ENCODE measurements around the gene ACVR1.

Gene ACVR1

GRCh38 chr2:157841485-157841884 lies 34.6 kb downstream of the ACVR1 start:
- Histone ChIP-seq H3K36me3 (ENCODE audit: control insufficient read depth, low read length) (no peaks in the 10 kb centered on the region), H3K79me2 (ENCODE audit: control insufficient read depth, low read length) (no peaks in the 10 kb centered on the region), H3K4me2 (ENCODE audit: low read length) (no peak overlapping the region), H3F3A (ENCODE audit: control insufficient read depth, insufficient read depth) (no peaks in the 10 kb centered on the region), H4K20me1 (ENCODE audit: control insufficient read depth, insufficient read depth, low read depth, low read length) (no peaks in the 10 kb centered on the region), H3K27ac (ENCODE audit: low read depth, low read length) (no peak overlapping the region), H3K27me3 (ENCODE audit: control insufficient read depth, low read length) (no peaks in the 10 kb centered on the region), H3K4me1 (ENCODE audit: control insufficient read depth, low read length) (no peaks in the 10 kb centered on the region), H3K9me3 (ENCODE audit: control insufficient read depth, insufficient read depth, low read length) (no peaks in the 10 kb centered on the region), H3K4me3 (ENCODE audit: low read length) (no peak overlapping the region), H3K9me2 (replicated peaks; ENCODE audit: control insufficient read depth, low read length) (no peaks in the 10 kb centered on the region)
- TF ChIP-seq EZH2phosphoT487 (IDR thresholded peaks at IDR 0.05; ENCODE audit: borderline replicate concordance, low read length) = no peak
- TF ChIP-seq, protein P1, sequence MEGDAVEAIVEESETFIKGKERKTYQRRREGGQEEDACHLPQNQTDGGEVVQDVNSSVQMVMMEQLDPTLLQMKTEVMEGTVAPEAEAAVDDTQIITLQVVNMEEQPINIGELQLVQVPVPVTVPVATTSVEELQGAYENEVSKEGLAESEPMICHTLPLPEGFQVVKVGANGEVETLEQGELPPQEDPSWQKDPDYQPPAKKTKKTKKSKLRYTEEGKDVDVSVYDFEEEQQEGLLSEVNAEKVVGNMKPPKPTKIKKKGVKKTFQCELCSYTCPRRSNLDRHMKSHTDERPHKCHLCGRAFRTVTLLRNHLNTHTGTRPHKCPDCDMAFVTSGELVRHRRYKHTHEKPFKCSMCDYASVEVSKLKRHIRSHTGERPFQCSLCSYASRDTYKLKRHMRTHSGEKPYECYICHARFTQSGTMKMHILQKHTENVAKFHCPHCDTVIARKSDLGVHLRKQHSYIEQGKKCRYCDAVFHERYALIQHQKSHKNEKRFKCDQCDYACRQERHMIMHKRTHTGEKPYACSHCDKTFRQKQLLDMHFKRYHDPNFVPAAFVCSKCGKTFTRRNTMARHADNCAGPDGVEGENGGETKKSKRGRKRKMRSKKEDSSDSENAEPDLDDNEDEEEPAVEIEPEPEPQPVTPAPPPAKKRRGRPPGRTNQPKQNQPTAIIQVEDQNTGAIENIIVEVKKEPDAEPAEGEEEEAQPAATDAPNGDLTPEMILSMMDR (IDR thresholded peaks at IDR 0.05; ENCODE audit: low read depth, low read length, poor library complexity, severe bottlenecking) = no peak

DNA sequence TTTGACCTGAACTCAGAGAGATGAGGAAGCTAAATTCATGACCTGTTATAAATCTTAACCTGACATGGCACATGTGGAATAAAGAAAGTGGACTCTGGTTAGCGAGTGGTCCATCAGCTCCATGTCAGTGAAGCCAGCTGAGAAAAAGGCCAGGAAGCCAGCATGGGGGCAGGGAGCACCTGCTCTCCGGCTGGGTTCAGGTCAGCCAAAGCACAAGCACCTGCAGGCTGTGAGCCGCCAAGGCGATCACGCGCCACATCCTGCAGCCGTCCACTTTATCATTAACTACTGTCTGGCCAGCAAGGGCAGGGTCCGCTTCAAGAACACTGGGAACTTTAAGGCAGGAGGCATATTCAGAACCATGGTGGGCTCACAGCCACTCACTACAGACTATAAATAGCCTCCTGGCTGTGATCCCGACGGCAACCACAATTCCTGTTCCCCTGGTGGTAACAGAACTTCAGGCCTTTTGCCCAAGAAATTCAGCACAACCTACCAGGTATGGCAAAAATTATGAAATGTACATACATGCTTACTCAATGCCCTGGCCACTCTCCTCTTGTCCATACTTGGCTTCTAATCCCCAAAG lies 35.5 kb downstream of the ACVR1 start:
- no peaks in the 10 kb centered on the region for H3F3A ChIP-seq (ENCODE audit: control insufficient read depth, insufficient read depth)
- H3K4me1 ChIP-seq (ENCODE audit: control insufficient read depth, low read length) = no peaks in the 10 kb centered on the region
- H3K9me2 ChIP-seq (replicated peaks; ENCODE audit: control insufficient read depth, low read length) = no peaks in the 10 kb centered on the region
- no peaks in the 10 kb centered on the region for H4K20me1 ChIP-seq (ENCODE audit: control insufficient read depth, insufficient read depth, low read depth, low read length)
- no peaks in the 10 kb centered on the region for H3K79me2 ChIP-seq (ENCODE audit: control insufficient read depth, low read length)
- no peaks in the 10 kb centered on the region for H3K36me3 ChIP-seq (ENCODE audit: control insufficient read depth, low read length)
- H3K4me3 ChIP-seq (ENCODE audit: low read length) = no peak overlapping the region
- no peaks in the 10 kb centered on the region for H3K27me3 ChIP-seq (ENCODE audit: control insufficient read depth, low read length)
- H3K9me3 ChIP-seq (ENCODE audit: control insufficient read depth, insufficient read depth, low read length) = no peaks in the 10 kb centered on the region
- TF ChIP-seq EZH2phosphoT487 (IDR thresholded peaks at IDR 0.05; ENCODE audit: borderline replicate concordance, low read length) = no peak
- TF ChIP-seq, protein P1 (IDR thresholded peaks at IDR 0.05; ENCODE audit: low read depth, low read length, poor library complexity, severe bottlenecking) = no peak
- no peak overlapping the region for H3K4me2 ChIP-seq (ENCODE audit: low read length)
- H3K27ac ChIP-seq (ENCODE audit: low read depth, low read length) = no peak overlapping the region

DNA sequence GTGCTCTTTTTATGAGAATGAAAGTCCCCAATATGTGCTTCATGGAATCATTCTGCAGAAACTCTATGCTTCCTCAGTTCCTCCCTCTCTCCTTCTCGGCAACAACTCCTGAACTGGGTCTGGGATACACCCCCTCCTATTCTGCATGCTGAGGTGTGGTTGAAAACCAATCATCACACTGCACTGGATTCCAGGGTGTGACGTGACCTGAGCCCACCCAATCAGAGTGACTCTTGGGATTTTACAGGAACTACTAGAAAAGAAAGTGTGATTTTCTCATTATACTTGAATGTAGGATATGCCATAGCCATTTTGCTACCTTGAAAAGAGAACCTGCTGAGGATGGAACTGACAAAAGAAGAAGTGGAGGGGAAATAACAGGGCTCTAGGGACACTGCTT lies 36.3 kb downstream of the ACVR1 start:
- Histone ChIP-seq H3K9me2 (replicated peaks; ENCODE audit: control insufficient read depth, low read length) (no peaks in the 10 kb centered on the region), H3K79me2 (ENCODE audit: control insufficient read depth, low read length) (no peaks in the 10 kb centered on the region), H3K36me3 (ENCODE audit: control insufficient read depth, low read length) (no peaks in the 10 kb centered on the region), H3K27ac (ENCODE audit: low read depth, low read length) (no peak overlapping the region), H3K9me3 (ENCODE audit: control insufficient read depth, insufficient read depth, low read length) (no peaks in the 10 kb centered on the region), H3K4me1 (ENCODE audit: control insufficient read depth, low read length) (no peaks in the 10 kb centered on the region), H3K27me3 (ENCODE audit: control insufficient read depth, low read length) (no peaks in the 10 kb centered on the region), H3F3A (ENCODE audit: control insufficient read depth, insufficient read depth) (no peaks in the 10 kb centered on the region), H3K4me2 (ENCODE audit: low read length) (no peak overlapping the region), H4K20me1 (ENCODE audit: control insufficient read depth, insufficient read depth, low read depth, low read length) (no peaks in the 10 kb centered on the region), H3K4me3 (ENCODE audit: low read length) (no peak overlapping the region)
- TF ChIP-seq, protein P1 (IDR thresholded peaks at IDR 0.05; ENCODE audit: low read depth, low read length, poor library complexity, severe bottlenecking) = no peak
- TF ChIP-seq EZH2phosphoT487 (IDR thresholded peaks at IDR 0.05; ENCODE audit: borderline replicate concordance, low read length) = no peak
